ENCODE results near the gene NOC3L.

The NOC3L gene

DNA sequence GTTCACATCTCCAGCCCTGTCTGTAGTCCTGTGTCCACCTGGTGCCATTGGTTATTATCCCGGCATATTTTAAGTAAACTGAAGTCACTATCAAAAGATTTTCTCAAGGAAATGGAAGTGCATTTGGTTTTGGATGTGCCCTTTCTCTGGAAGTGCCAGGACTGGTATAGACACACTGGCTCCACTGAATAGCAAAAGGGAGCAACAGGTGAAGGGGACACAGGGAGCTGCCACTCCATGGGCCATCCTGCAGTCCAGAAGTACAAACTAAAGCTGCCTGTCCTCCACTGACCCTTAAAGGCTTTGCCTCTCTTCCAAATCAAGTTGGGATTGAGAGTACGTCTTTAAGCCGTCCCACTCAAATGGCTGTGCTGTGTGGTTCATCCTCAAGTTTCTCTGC lies 62.7 kb downstream of the NOC3L start:
- no peak for DNase-seq (ENCODE audit: low read depth in 3 of 3)

DNA sequence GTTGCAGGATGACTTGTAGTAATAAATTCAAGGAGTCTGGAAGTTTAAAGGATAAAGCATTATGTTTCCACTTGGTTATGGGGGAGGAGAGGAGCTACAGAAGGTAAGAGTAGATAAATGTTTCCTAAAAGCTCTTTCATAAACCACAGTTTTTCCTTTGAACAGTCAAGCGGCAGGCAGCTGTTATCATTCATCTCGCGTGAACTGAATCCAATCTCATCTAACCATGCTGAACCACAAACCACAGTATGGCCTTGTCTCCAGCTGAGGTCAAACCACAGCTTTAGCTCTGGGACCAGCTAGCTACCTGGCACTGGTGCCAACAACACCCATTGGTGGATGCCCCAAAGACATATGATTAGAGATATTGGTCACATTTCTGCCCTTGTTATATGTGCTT lies 63.3 kb downstream of the NOC3L start:
- DNase-seq (ENCODE audit: low read depth in 3 of 3), result no peak

DNA sequence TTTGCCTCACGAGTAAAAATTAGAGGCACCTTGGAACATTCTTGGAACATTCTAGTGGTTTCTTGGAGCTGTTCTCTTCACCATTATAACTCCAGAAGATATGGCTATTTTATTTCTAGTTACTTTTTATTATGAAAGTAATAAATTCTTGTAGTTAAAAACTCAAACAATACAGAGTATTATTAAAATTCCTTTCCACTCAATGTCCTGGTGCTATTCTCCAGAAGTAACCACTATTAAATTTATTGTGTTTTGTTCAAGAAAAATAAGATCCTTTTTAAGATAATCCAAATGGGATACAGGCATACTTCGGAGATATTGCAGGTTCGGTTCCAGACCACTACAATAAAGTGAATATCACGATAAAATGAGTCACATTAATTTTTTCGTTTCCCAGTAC lies 68.6 kb downstream of the NOC3L start:
- no peak for DNase-seq (ENCODE audit: low read depth in 3 of 3)

GRCh38 chr10:94293354-94293753 lies 69.4 kb downstream of the NOC3L start:
- no peak for DNase-seq (ENCODE audit: low read depth in 3 of 3)

DNA sequence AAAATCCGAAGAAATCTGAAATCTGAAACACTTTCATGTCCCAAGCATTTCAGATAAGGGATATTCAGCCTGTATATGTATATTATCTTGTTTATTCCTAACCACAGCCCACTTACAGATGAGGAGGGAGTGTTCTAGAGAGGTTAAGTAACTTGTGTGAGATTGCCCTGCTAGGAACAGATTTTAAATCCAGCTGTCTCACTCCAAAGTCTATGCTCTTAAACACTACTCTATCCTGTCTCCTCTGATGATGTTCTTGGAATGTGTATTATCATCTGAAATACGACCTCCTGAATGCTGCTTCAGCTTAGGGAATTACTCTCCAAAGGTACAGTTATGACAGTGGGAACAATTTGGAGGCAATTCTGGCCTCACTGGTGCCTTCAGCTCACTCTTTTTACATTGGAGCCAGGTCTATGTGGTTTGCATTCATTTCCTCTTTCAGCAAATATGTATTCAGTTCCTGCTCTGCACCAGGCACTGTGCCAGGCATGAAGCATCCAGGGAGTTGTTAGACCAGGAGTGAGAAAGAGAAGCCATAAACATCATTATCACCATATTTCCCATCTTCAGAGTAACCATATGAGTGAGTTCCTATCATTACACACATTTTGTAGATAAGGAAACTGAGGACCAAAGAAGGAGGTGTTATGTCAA lies 70.2 kb downstream of the NOC3L start:
- no peak for DNase-seq (ENCODE audit: low read depth in 3 of 3)

- DNase-seq (ENCODE audit: low read depth in 3 of 3), result no peak
Measured at GRCh38 chr10:94288361-94289101, 74.2 kb downstream of the NOC3L start.

DNA sequence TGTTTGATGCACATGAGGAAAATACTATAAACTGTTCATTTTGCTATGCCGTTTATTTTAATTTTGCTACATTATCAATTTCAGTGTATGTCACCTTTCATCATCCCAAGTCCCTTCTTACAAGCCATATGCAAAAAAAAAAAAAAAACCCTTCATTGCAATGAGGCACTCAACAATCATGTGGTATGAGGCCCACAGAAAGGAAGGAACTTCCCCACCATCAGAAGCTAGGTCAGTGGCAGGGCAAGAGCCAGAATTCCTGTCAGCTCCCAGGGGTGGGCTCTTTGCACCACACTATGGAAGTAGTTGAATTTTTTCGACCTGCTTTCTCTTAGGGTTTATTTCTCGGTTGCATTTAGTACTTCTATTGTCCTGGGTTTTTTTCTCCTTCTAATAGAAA lies 75.4 kb downstream of the NOC3L start:
- DNase-seq (ENCODE audit: low read depth in 3 of 3), result no peak

- DNase-seq (ENCODE audit: low read depth in 3 of 3), result no peak
Measured at GRCh38 chr10:94286901-94287300, 75.8 kb downstream of the NOC3L start.

GRCh38 chr10:94285271-94285670 lies 77.5 kb downstream of the NOC3L start:
- DNase-seq (ENCODE audit: low read depth in 3 of 3), result no peak

Measured in stimulated activated CD4-positive, alpha-beta T cell treated with anti-CD3 and anti-CD28 coated beads, TNF-alpha, amount 100 ng/mL, for 4 hours (primary cell).